ENCODE data around the gene ANKRD39.

ANKRD39 gene

GRCh38 chr2:96852667-96853066, 5.1 kb downstream of the ANKRD39 start:
- no peak overlapping the region for H3K4me3 ChIP-seq (ENCODE audit: low read depth, low read length)
- DNase-seq (ENCODE audit: low read depth, low spot score), result no peak
- TF ChIP-seq, protein P1, sequence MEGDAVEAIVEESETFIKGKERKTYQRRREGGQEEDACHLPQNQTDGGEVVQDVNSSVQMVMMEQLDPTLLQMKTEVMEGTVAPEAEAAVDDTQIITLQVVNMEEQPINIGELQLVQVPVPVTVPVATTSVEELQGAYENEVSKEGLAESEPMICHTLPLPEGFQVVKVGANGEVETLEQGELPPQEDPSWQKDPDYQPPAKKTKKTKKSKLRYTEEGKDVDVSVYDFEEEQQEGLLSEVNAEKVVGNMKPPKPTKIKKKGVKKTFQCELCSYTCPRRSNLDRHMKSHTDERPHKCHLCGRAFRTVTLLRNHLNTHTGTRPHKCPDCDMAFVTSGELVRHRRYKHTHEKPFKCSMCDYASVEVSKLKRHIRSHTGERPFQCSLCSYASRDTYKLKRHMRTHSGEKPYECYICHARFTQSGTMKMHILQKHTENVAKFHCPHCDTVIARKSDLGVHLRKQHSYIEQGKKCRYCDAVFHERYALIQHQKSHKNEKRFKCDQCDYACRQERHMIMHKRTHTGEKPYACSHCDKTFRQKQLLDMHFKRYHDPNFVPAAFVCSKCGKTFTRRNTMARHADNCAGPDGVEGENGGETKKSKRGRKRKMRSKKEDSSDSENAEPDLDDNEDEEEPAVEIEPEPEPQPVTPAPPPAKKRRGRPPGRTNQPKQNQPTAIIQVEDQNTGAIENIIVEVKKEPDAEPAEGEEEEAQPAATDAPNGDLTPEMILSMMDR (IDR thresholded peaks at IDR 0.05; ENCODE audit: insufficient read depth, low read length, missing control alignments), result no peak
- ChIA-PET CTCF (interaction anchor here (0.7 to 1.9 kb wide), 4 partner anchors 16 to 100 kb away, joined by 3 to 6 read pairs (median 3); no protein-coding TSS in a partner anchor), POLR2A (interaction anchor here (0.7 kb wide), 1 partner anchor 511 kb away, joined by 3 read pairs; no protein-coding TSS in a partner anchor)

- CTCF ChIA-PET, result no interaction called here
- H3K4me3 ChIP-seq (ENCODE audit: low read depth, low read length), result no peak overlapping the region
- DNase-seq (ENCODE audit: low read depth, low spot score), result no peak
- POLR2A ChIA-PET, result no interaction called here
- TF ChIP-seq, protein P1 (IDR thresholded peaks at IDR 0.05; ENCODE audit: insufficient read depth, low read length, missing control alignments), result no peak
Measured at GRCh38 chr2:96848264-96848663, 9.6 kb downstream of the ANKRD39 start.

DNA sequence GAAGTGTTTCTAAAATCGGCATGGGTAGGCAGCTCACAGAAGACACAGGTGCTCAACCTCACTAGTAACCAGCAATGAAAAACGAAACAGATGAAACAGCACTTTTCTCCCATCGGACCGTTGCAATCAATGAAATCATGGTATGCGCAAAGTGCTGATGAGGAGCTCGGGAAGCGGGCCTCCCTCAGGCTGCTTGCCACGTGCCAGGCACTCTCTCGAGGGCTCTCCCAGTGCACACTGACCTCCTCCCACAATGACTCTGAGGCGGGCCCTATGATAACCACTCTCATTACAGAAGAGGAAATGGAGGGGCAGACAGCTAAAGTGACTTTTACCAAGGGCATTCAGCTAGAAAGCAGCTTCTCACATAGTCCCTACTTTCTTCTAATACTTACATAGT, 10.2 kb downstream of the ANKRD39 start:
- ChIA-PET POLR2A (interaction anchor here (0.6 kb wide), 1 partner anchor 240 kb away, joined by 4 read pairs; no protein-coding TSS in a partner anchor), CTCF (interaction anchor here (1.2 kb wide), 1 partner anchor 10 kb away, joined by 10 read pairs; the partner anchor contains the start of gene ANKRD39)
- H3K4me3 ChIP-seq (ENCODE audit: low read depth, low read length), result no peak overlapping the region
- no peak for DNase-seq (ENCODE audit: low read depth, low spot score)
- TF ChIP-seq, protein P1 (IDR thresholded peaks at IDR 0.05; ENCODE audit: insufficient read depth, low read length, missing control alignments), result no peak

- no peak overlapping the region for H3K4me3 ChIP-seq (ENCODE audit: low read depth, low read length)
- DNase-seq (ENCODE audit: low read depth, low spot score), result no peak
- TF ChIP-seq, protein P1 (IDR thresholded peaks at IDR 0.05; ENCODE audit: insufficient read depth, low read length, missing control alignments), result no peak
- POLR2A ChIA-PET, result no interaction called here
- CTCF ChIA-PET, result interaction anchor here (1.2 kb wide), 1 partner anchor 10 kb away, joined by 10 read pairs; the partner anchor contains the start of gene ANKRD39
Measured at GRCh38 chr2:96846825-96847224, 11.0 kb downstream of the ANKRD39 start.

GRCh38 chr2:96844405-96844808, 13.4 kb downstream of the ANKRD39 start:
- DNase-seq (ENCODE audit: low read depth, low spot score), result no peak
- CTCF ChIA-PET, result interaction anchor here (1.5 to 1.9 kb wide), 2 partner anchors 107 to 117 kb away, joined by 4 to 5 read pairs; no protein-coding TSS in a partner anchor
- POLR2A ChIA-PET, result interaction anchor here (1.1 kb wide), 1 partner anchor 14 kb away, joined by 3 read pairs; the partner anchor contains the start of gene ANKRD39
- H3K4me3 ChIP-seq (ENCODE audit: low read depth, low read length), result no peak overlapping the region
- TF ChIP-seq, protein P1 (IDR thresholded peaks at IDR 0.05; ENCODE audit: insufficient read depth, low read length, missing control alignments), result no peak

- ChIA-PET POLR2A (interaction anchor here (1.1 kb wide), 1 partner anchor 14 kb away, joined by 3 read pairs; the partner anchor contains the start of gene ANKRD39), CTCF (interaction anchor here (1.3 to 1.9 kb wide), 4 partner anchors 12 to 118 kb away, joined by 4 to 7 read pairs (median 4); partner anchors contain the start of gene ANKRD39)
- no peak for DNase-seq (ENCODE audit: low read depth, low spot score)
- TF ChIP-seq, protein P1 (IDR thresholded peaks at IDR 0.05; ENCODE audit: insufficient read depth, low read length, missing control alignments), result no peak
- H3K4me3 ChIP-seq (ENCODE audit: low read depth, low read length), result no peak within 1 kb of the TSS
Measured at GRCh38 chr2:96843538-96844268, 14.1 kb downstream of the ANKRD39 start, which contains the start of gene ANKRD23. TSS of gene ANKRD23 (minus strand) at chr2:96844021. CDS start at chr2:96843992, 29 bp downstream.
